Stimulated activated CD4-positive, alpha-beta T cell treated with anti-CD3 and anti-CD28 coated beads, Interleukin-4, amount 100 ng/mL, for 4 hours (primary cell): ENCODE data around the gene TGFB2.

Experiments
- DNase-seq, 2 experiments: peaks; one replicate each; pipeline ENCODE4 v3.0.0-alpha.2; 2020

Gene TGFB2

GRCh38 chr1:218464871-218465270 is 119.7 kb downstream of the TGFB2 start:
- no peak for DNase-seq

DNA sequence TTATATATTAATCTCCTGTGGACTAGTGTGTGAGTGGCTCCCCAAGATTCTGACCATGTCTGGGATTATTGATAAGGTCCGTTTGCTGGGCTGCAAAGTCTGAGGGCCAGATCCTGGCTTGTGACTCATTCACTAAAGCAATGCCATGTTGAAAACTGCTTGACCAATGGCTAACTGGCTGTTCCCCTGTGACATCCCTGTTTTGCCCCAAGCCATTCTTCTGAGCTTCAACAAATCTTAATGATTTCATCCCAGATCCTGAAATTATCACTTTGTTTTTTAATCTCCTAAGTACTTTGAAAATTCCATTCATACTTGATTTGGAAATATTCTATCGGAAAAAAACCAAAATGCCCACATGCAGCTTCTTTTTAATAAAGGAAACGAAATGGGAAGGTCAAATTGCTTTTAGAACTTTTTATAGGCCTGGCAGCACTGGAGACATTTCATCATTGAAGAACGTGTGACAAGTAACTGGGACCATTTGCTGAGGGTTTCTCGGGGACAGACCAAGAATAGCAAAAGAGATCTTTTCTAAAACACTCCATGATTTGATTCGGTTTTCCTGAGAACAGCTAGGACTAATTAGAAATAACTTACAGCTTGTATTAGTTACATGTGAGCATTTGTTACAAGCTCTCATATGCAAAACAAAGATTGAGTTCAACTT is 121.3 kb downstream of the TGFB2 start:
- DNase-seq: no peak

- DNase-seq: no peak
These were observed 122.3 kb downstream of the TGFB2 start for GRCh38 chr1:218467101-218468072.

DNA sequence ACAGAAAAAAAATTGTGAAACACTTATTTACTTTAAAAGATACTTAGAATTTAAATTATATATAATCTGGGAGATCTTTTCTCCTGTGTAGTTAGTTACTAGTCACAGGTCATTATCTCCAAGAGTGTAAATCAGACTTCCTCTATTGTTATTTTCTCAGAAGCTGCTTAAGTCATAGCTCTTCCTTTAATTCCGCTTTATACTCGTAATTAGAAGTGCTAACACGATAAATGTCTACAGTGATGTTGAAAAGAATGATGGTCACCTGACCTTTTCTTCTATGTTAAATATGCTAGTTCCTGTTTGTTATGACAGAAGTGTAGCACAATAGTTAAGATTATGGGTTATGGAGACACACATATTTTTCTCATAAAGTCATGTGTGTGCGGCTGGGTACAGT is 123.6 kb downstream of the TGFB2 start:
- no peak for DNase-seq

GRCh38 chr1:218472885-218473284 is 127.7 kb downstream of the TGFB2 start:
- no peak for DNase-seq

DNA sequence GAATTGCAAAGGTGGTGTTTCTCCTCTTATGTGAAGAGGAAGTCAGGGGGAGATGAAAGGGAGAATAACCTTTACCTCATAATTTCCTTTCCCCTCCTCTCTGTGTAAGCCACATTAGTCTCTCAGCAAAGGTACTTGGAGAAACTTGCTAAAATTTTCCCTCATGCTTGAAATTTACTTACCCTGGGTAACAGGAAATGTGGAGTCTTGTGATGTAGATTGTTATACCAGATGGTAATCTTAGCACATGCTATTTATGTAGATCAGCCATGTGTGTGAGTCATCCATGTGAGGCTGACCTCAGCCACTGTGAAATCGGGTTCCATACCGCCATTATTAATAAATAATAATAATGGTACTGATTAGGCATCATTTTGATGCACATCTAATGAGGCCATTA is 128.4 kb downstream of the TGFB2 start:
- DNase-seq: no peak

DNA sequence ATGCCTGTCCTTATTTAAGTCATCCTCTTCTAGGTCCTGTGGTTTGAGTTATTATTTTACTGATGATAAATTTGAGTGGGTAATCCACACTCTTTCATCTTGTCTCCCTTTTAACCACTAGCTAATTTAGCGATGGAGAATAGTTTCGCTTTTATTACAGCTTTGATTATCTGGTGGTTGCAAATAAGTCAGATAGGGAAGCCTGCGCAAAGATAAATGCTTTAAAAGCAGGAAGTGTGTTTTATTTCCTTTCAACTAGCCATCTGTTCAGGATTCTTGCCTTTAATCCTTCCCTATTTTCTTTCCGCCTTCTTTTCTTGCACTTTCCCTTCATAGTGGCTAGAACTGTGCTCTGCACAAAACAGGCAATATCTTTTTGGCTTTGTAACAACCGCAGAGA is 129.0 kb downstream of the TGFB2 start:
- DNase-seq: no peak

- no peak for DNase-seq
These were observed 130.1 kb downstream of the TGFB2 start for GRCh38 chr1:218475275-218475674.

DNA sequence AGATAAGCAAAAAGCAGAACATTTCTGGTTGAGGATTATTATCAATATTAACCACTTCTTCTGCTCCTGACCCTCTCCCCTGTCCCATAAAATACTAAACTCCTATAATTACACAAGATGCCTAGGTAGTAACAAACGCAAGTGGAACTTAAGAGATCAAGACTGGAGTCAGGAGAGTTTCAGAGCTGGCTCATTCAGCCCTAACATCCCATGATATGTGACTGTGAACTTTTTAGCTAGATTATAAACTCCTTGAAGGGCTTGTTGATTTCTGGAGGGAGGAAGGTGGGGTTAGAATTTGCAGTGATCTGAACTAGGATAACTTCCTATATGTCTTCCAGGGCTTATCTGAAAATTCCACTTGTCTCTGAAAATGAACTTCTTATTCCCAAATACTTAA is 130.6 kb downstream of the TGFB2 start:
- no peak for DNase-seq

DNA sequence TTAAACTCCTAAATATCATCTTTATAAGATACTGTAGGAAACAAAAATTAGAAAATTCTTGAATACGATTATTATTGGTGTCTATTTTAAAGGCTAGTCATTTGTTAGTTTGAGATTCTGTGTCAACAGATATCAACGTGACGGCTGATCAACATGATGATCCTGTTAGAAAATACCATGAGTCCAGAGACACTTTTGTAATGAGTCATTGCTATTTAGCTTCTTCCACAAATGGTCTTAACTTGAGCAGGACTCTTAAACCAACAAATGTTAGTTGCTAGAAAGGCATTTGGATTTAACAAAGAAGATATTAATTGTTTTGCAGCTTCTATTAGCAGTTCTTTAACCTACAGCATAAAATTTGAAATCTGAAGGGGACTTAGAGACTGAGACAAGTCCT is 131.2 kb downstream of the TGFB2 start:
- no peak for DNase-seq

DNA sequence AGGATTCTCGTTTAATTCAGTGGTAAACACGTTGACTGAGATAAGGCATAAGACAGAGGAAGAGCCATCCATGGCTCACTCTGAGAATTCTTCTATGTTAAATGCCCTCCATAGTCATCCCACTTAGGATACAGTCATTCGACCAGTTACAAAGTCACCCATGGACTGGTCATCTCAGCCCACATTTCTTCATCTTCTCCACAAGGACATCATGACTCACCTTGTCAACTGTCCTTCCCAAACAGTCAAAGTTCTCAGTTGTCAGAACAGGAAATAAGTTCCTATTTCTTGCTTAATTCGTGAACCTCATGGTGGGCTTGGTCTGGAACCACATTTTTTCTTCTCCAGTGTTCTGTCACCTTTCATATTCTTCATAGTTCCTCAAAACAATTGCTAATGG is 133.2 kb downstream of the TGFB2 start:
- no peak for DNase-seq

- DNase-seq: no peak
These were observed 134.4 kb downstream of the TGFB2 start for GRCh38 chr1:218479436-218480115.

DNA sequence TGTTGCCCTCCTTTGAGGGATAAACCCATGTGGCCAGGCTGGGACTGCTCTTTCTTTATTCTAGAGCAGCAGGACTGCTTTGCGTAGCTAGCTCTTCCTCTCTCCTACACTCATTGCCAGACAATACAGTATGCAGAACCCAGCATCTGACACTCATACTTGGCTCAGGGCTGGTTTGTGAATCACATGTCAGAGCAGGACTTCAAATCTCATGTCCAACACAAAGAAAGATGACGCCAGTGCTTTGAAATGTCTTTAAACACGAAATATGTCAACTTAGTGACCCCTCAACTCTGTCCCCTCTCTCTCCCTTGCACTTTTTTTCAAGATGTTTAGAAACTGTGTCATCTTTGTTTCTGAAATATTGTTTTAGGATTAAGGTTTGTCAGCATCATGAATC is 135.0 kb downstream of the TGFB2 start:
- DNase-seq: no peak

- DNase-seq: no peak
These were observed 135.5 kb downstream of the TGFB2 start for GRCh38 chr1:218480588-218481099.

GRCh38 chr1:218481116-218481775 is 136.1 kb downstream of the TGFB2 start:
- DNase-seq: no peak

- no peak for DNase-seq
These were observed 137.5 kb downstream of the TGFB2 start for GRCh38 chr1:218482683-218483082.

- no peak for DNase-seq
These were observed 140.2 kb downstream of the TGFB2 start for GRCh38 chr1:218485241-218485928.

- DNase-seq: no peak
These were observed 143.4 kb downstream of the TGFB2 start for GRCh38 chr1:218488531-218488930.

GRCh38 chr1:218488986-218489385 is 143.8 kb downstream of the TGFB2 start:
- DNase-seq: no peak

GRCh38 chr1:218490406-218490922 is 145.3 kb downstream of the TGFB2 start:
- DNase-seq: no peak

- DNase-seq: no peak
These were observed 147.7 kb downstream of the TGFB2 start for GRCh38 chr1:218492874-218493273.

DNA sequence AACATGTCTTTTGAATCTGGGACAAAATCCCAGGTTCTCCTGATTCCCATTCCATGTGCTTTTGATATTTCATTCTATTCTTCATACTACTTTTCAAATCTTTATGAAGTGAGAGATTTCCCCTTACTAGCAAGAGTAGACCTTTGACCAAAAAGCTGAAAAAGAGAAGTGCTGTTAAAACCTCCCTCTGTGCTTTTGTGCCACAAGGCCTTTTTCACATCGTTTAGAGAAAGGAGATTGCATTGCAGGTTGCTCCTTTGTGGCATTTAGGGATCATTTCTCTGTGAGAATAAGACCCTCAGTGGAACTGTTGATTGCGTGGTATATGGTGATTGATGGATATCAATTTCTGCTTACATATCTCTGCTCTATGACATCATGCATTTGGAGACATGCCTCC is 148.8 kb downstream of the TGFB2 start:
- no peak for DNase-seq
